ENCODE results near the gene SLC15A4.

Gene SLC15A4

DNA sequence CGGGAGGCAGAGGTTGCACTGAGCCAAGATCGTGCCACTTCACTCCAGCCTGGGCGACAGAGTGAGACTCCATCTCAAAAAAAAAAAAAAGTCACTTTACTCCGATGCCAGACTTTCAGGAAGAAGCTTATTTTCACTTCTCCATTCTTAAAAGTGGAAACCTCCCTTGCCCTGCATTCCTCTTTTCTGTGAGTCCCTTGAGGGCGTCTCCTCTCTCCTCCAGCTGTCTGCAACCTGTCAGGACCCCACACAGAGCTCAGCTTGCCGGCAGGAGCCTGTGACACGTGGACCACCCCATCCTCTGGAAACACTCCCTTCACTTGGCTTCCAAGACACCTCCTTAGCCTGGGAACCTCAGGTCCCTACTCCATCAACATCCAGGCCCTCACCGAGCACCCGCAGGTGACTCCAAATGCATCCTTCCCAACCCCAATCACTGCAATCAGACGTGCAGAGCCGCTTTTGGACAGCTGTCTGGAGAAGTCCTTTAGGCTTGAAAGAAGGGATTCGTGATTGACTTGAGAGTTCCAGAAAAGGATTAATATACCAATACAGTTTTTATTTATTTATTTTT is 34.3 kb downstream of the SLC15A4 start:
- Histone ChIP-seq H3K9me3 (ENCODE audit: low read depth, low read length) (no peaks in the 10 kb centered on the region), H3K27ac (no peak overlapping the region), H3K9ac (ENCODE audit: insufficient read length) (no peak overlapping the region), H3K4me3 (no peak overlapping the region), H3K36me3 (ENCODE audit: insufficient read depth, low read length) (peaks cover 8% of the 10 kb centered on the region; the same call in 1 of the 2 replicates)
- no peak for DNase-seq (ENCODE audit: low read depth, low spot score)
- TF ChIP-seq FOXP2 (optimal IDR thresholded peaks at IDR 0.05; ENCODE audit: control extremely low read depth, extremely low read length, insufficient read depth): no peak
- TF ChIP-seq EZH2 (IDR thresholded peaks at IDR 0.05): no peak
- TF ChIP-seq POLR2AphosphoS5 (IDR thresholded peaks at IDR 0.05; ENCODE audit: borderline replicate concordance, low read depth, low read length): no peak

DNA sequence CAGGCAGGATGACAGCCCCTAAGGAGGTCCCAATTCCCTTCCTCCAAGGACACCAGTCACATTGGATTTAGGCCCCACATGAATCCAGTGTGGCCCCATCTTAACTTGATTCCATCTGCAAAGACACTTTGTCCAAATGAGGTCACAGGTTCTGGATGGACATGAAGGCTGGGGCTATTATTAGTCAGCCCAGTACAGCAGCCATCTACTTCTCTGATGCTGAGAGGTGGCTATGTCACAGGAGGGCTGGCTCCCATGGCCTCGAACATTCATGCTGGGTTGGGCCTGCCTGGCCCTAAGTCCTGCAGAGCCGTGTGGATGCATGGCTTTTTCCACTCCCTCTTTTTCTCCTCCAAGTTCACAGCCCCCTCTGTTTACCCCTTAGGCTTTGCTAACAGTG is 35.9 kb downstream of the SLC15A4 start:
- H3K9me3 ChIP-seq (ENCODE audit: low read depth, low read length): no peaks in the 10 kb centered on the region
- H3K9ac ChIP-seq (ENCODE audit: insufficient read length): no peak overlapping the region
- no peak overlapping the region for H3K4me3 ChIP-seq
- DNase-seq (ENCODE audit: low read depth, low spot score): no peak
- H3K36me3 ChIP-seq (ENCODE audit: insufficient read depth, low read length): no peaks in the 10 kb centered on the region; the same call in 1 of the 2 replicates
- H3K27ac ChIP-seq: no peak overlapping the region
- TF ChIP-seq POLR2AphosphoS5 (IDR thresholded peaks at IDR 0.05; ENCODE audit: borderline replicate concordance, low read depth, low read length): no peak
- TF ChIP-seq FOXP2 (optimal IDR thresholded peaks at IDR 0.05; ENCODE audit: control extremely low read depth, extremely low read length, insufficient read depth): no peak
- TF ChIP-seq EZH2 (IDR thresholded peaks at IDR 0.05): no peak

DNA sequence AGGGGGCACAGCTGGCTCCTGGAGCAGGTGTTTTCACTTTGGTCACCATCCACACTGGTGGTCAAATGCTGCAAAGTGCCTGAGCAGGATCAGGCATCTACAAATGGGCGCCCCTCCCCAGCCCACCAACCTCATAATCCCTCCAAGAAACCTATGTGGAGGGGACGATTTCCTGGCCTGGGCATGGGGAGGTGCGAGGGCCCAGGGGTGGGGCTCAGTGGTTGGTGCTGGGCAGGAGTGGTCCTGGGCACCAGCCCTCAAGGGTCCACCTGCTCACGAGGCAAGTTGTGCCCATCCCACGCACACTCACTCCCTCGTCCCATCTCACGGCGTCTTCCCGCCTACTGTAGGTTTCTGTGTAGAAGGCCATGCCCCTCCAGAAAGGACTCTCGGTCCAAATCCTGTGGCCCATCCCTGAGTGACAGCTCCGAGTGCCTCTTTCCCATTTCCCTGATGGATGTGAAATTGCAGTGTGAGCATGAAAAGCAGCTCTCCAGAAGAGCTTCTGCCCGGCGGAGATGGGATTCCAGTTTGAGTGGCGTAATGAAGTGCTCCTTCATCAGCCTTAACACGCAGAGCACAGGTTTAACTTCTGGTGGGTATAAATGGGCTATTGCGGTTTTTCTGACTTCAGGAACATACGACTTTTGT is 36.9 kb downstream of the SLC15A4 start:
- no peak for DNase-seq (ENCODE audit: low read depth, low spot score)
- H3K4me3 ChIP-seq: no peak overlapping the region
- no peaks in the 10 kb centered on the region for H3K36me3 ChIP-seq (ENCODE audit: insufficient read depth, low read length)
- no peak overlapping the region for H3K9ac ChIP-seq (ENCODE audit: insufficient read length)
- no peaks in the 10 kb centered on the region for H3K9me3 ChIP-seq (ENCODE audit: low read depth, low read length)
- H3K27ac ChIP-seq: no peak overlapping the region
- TF ChIP-seq FOXP2 (optimal IDR thresholded peaks at IDR 0.05; ENCODE audit: control extremely low read depth, extremely low read length, insufficient read depth) (no peak), EZH2 (IDR thresholded peaks at IDR 0.05) (no peak), POLR2AphosphoS5 (IDR thresholded peaks at IDR 0.05; ENCODE audit: borderline replicate concordance, low read depth, low read length) (no peak)

DNA sequence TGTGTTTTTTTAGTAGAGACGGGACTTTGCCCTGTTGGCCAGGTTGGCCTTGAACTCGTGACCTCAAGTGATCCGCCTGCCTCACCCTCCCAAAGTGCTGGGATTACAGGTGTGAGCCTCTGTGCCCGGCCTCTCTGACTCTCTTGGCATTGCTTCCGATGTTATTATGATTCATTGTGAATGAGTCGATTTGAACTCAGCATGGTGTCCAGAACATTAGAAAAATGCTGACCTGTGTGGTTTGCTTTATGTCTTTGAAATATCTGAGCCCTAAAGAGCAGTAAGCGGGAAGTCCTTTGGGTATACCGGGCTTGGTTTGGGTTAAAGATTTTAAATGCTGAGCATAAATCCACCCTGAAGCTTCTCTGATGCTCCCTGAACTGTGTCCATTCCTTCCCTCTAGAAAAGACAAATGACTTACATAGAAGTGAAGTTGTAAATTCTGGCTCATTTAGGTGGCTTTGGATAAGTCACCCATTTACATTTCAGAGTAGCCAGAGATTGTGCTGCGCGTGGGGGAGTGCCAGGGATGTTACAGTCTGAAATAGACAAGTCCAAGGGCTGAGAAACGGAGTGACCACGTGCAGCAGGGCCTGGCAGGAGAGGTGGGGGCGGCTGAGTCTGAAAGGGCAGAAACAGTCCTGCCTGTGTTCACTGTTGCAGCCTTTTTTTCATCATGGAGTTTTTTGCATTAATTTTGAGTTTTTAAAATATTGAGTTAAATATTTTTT is 39.6 kb downstream of the SLC15A4 start:
- H3K4me3 ChIP-seq: no peak overlapping the region
- H3K27ac ChIP-seq: no peak overlapping the region
- no peaks in the 10 kb centered on the region for H3K36me3 ChIP-seq (ENCODE audit: insufficient read depth, low read length)
- TF ChIP-seq FOXP2 (optimal IDR thresholded peaks at IDR 0.05; ENCODE audit: control extremely low read depth, extremely low read length, insufficient read depth): no peak
- no peak for TF ChIP-seq POLR2AphosphoS5 (IDR thresholded peaks at IDR 0.05; ENCODE audit: borderline replicate concordance, low read depth, low read length)
- no peak for TF ChIP-seq EZH2 (IDR thresholded peaks at IDR 0.05)
- no peak overlapping the region for H3K9ac ChIP-seq (ENCODE audit: insufficient read length)
- no peak for DNase-seq (ENCODE audit: low read depth, low spot score)
- H3K9me3 ChIP-seq (ENCODE audit: low read depth, low read length): no peaks in the 10 kb centered on the region

DNA sequence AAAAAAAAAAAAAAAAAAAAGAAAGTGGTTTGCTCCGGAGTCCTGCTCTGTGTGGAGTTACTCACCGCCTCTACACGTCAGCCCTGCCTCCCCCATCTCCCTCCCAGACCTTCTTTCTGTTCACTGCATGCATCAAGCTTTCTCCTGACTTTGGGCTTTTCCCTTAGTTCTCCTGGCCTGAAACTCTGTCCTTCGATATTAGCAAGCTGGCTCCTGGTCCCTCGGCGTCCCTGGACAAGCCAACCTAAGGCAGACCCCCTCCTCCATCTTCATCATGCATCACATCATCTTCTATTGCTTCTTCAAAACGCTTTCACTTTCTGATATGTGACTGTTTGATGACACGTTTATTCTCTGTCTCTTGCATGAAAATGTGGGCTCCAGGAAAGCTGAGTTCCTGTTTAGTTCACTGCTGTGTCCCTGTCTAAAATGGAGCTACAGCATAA is 40.6 kb downstream of the SLC15A4 start:
- no peak for DNase-seq (ENCODE audit: low read depth, low spot score)
- H3K9me3 ChIP-seq (ENCODE audit: low read depth, low read length): no peaks in the 10 kb centered on the region
- TF ChIP-seq FOXP2 (optimal IDR thresholded peaks at IDR 0.05; ENCODE audit: control extremely low read depth, extremely low read length, insufficient read depth): no peak
- no peak for TF ChIP-seq POLR2AphosphoS5 (IDR thresholded peaks at IDR 0.05; ENCODE audit: borderline replicate concordance, low read depth, low read length)
- no peak for TF ChIP-seq EZH2 (IDR thresholded peaks at IDR 0.05)
- no peak overlapping the region for H3K4me3 ChIP-seq
- no peaks in the 10 kb centered on the region for H3K36me3 ChIP-seq (ENCODE audit: insufficient read depth, low read length)
- no peak overlapping the region for H3K9ac ChIP-seq (ENCODE audit: insufficient read length)
- no peak overlapping the region for H3K27ac ChIP-seq

DNA sequence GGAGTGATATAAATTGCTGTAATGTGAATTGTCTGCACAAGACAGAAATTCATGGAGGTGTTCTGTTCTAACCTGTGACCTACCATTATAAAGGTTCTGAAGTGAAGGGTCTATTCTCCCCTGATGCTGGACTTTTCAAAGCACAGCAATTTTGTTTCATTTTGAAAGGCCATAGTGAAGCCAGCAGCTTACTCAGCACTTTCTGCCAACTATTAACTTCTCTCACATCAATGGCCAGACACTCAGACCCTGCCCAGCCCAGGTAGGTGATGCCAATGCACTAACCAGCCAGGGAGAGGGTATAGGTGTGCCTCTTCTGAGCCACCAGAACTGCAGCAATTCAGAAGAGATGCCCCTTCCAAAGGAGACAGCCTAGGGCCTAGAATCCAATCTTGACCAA is 43.9 kb downstream of the SLC15A4 start:
- no peak overlapping the region for H3K27ac ChIP-seq
- no peaks in the 10 kb centered on the region for H3K36me3 ChIP-seq (ENCODE audit: insufficient read depth, low read length)
- no peaks in the 10 kb centered on the region for H3K9me3 ChIP-seq (ENCODE audit: low read depth, low read length)
- TF ChIP-seq FOXP2 (optimal IDR thresholded peaks at IDR 0.05; ENCODE audit: control extremely low read depth, extremely low read length, insufficient read depth) (no peak), POLR2AphosphoS5 (IDR thresholded peaks at IDR 0.05; ENCODE audit: borderline replicate concordance, low read depth, low read length) (no peak), EZH2 (IDR thresholded peaks at IDR 0.05) (no peak)
- H3K4me3 ChIP-seq: no peak overlapping the region
- DNase-seq (ENCODE audit: low read depth, low spot score): no peak
- no peak overlapping the region for H3K9ac ChIP-seq (ENCODE audit: insufficient read length)

DNA sequence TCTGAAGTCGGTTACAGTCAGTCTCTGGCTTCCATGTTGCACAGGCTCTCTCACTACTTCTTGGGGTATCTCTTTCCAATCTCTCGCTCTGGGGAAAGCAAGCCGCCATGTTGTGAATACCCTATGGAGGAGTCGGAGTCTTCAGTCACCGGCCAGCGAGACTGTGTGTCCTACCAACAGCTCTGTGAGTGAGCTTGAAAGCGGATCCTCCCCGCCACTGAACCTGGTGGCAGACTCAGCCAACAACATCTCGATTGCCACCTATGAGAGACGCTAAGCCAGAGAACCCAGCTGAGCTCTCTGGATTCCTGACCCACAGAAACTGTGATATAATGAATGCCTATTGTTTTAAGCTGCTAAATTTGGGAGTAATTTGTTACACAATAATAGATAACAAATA is 51.5 kb downstream of the SLC15A4 start:
- DNase-seq (ENCODE audit: low read depth, low spot score): no peak
- Histone ChIP-seq H3K4me3 (no peak overlapping the region), H3K36me3 (ENCODE audit: insufficient read depth, low read length) (no peaks in the 10 kb centered on the region), H3K27ac (no peak overlapping the region), H3K9ac (ENCODE audit: insufficient read length) (no peak overlapping the region), H3K9me3 (ENCODE audit: low read depth, low read length) (no peaks in the 10 kb centered on the region)
- TF ChIP-seq FOXP2 (optimal IDR thresholded peaks at IDR 0.05; ENCODE audit: control extremely low read depth, extremely low read length, insufficient read depth): no peak
- TF ChIP-seq POLR2AphosphoS5 (IDR thresholded peaks at IDR 0.05; ENCODE audit: borderline replicate concordance, low read depth, low read length): no peak
- TF ChIP-seq EZH2 (IDR thresholded peaks at IDR 0.05): no peak

DNA sequence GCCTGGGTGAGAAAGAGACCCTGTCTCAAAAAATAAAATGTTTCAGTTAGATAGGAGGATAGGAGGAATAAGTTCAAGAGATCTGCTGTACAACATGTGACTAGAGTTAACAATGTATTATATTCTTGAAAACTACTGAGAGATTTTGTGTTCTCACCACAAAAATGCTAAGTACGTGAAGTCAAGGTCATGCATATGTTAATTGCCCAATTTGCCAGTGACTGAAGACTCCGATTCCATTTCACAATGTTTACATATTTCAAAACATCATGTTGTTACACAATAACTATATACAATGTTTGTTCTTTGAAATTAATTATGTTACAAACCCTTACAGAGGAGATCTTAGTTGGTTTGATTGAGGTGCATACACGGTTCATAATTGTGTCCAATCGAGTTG is 52.1 kb downstream of the SLC15A4 start:
- TF ChIP-seq POLR2AphosphoS5 (IDR thresholded peaks at IDR 0.05; ENCODE audit: borderline replicate concordance, low read depth, low read length) (no peak), FOXP2 (optimal IDR thresholded peaks at IDR 0.05; ENCODE audit: control extremely low read depth, extremely low read length, insufficient read depth) (no peak), EZH2 (IDR thresholded peaks at IDR 0.05) (no peak)
- Histone ChIP-seq H3K4me3 (no peak overlapping the region), H3K36me3 (ENCODE audit: insufficient read depth, low read length) (no peaks in the 10 kb centered on the region), H3K9me3 (ENCODE audit: low read depth, low read length) (no peaks in the 10 kb centered on the region), H3K27ac (no peak overlapping the region), H3K9ac (ENCODE audit: insufficient read length) (no peak overlapping the region)
- DNase-seq (ENCODE audit: low read depth, low spot score): no peak
